Heart right ventricle (tissue), 16 donors: Measurements from ENCODE around the gene CHRD. TPM values are rescaled to one million over a fixed set of nuclear protein-coding genes. Genes with fewer than 3 reads are reported as not detected.

ENCODE experiments used
- ATAC-seq, 8 donors: fragments of 200-7000 bp; cut with Tn5 transposase; one replicate each; pipeline ENCODE4 v1.9.1; 2020; ENCODE audit warnings: mild to moderate bottlenecking in 8 of 8, moderate library complexity in 8 of 8, moderate number of reproducible peaks in 1 of 8
- DNase-seq, 2 donors: peaks; one replicate each; pipeline ENCODE4 v3.0.0-alpha.2; 2020
- H3K27ac ChIP-seq, 10 donors: fragments of 200-600 bp; sonication (generic) in 2 of 10; one replicate each; pipeline versions ENCODE4 v1.5.0 to v1.8.0; 2020 to 2022; ENCODE audit warnings: mild to moderate bottlenecking in 3 of 10
- H3K27me3 ChIP-seq, 7 donors: fragments of 200-600 bp; one replicate each; pipeline ENCODE4 v1.8.0; 2021 to 2022; ENCODE audit warnings: mild to moderate bottlenecking in 2 of 7
- H3K36me3 ChIP-seq, 9 donors: fragments of 200-600 bp; sonication (generic) in 1 of 9; one replicate each; pipeline versions ENCODE4 v1.5.0 to v1.8.0; 2020 to 2022; ENCODE audit warnings: mild to moderate bottlenecking in 2 of 9
- H3K4me1 ChIP-seq, 9 donors: fragments of 200-600 bp; sonication (generic) in 1 of 9; one replicate each; pipeline versions ENCODE4 v1.5.0 to v1.8.0; 2020 to 2022; ENCODE audit warnings: mild to moderate bottlenecking in 4 of 9
- H3K4me3 ChIP-seq, 10 donors: fragments of 200-600 bp; sonication (generic) in 2 of 10; one replicate each; pipeline versions ENCODE4 v1.5.0 to v1.8.0; 2020 to 2022; ENCODE audit warnings: mild to moderate bottlenecking in 7 of 10, moderate library complexity in 2 of 10
- H3K9me3 ChIP-seq, 11 donors: fragments of 200-600 bp in 10 of 11; sonication (generic) in 2 of 11; one replicate each; pipeline versions ENCODE4 v1.5.0 to v1.8.0; 2013 to 2022; ENCODE audit warnings: mild to moderate bottlenecking in 2 of 11, control low read depth in 1 of 11, moderate library complexity in 1 of 11
- WGBS, 2 donors: extraction: QIAGEN DNeasy Blood & Tissue Kit; methylation state at CpG; one replicate each; pipeline ENCODE4 v1.1.7; 2013; ENCODE audit warnings: inconsistent platforms in 1 of 2; 5-methylcytosine and 5-hydroxymethylcytosine counted together
- intact Hi-C, 10 donors: fragments of 100-400 bp; cut with DNase I; formaldehyde crosslinking; loops; one replicate each; pipeline versions ENCODE4 v1.11.1 to v1.14.2; 2022
- polyA plus RNA-seq, 2 donors: library from polyadenylated mRNA; stranded (reverse); fragments of 200-250 nt; gene quantifications; one replicate each; pipeline ENCODE4 v1.2.3, GENCODE V29; 2013
- total RNA-seq, 10 donors: library from RNA; stranded (reverse); fragmentation: NEBNext Ultra II Directional in 3 of 10; extraction: Animal tissue kit (Norgen Biotek cat#: 25700) in 3 of 10; gene quantifications; one replicate each; pipeline versions ENCODE4 v1.2.1 to v1.2.4, GENCODE V29; 2021 to 2023
- TF ChIP-seq, protein P1 (sequence below), 9 donors: fragments of 200-600 bp; sonication (generic) in 2 of 9; IDR thresholded peaks; one replicate each; pipeline versions ENCODE4 v1.5.0 to v1.8.0; 2021 to 2022; ENCODE audit warnings: antibody characterized with exemption in 9 of 9, mild to moderate bottlenecking in 5 of 9, moderate library complexity in 1 of 9
- donor health status: Arrhythmogenic right ventricular cardiomyopathy.
- donor health status: ischemic (EF 13 %, LVEDD 7.1; RV severe dilation, severe dysfunction).
- donor health status: healthy with polysubstance abuse.
- donor health status: DM: no; HTN: yes; CAD: no.
- donor health status: DM: no; HTN: no; CAD: no.
- donor health status: ischemic (EF 25% LVEDD 6.9; RV normal size, moderate dysfunction).
- donor health status: ischemic (EF 25% LVEDD 5.7; RV mildly dilated, moderate dysfunction).
- donor health status: healthy.
- donor health status: DM: yes; HTN: yes; CAD: no.
- donor health status: Ischemic cardiomyopathy.
- donor health status: ischemic (EF 35%, LVEDD 5.7; RV mildly dilated, moderate dysfunction).
- donor health status: nonischemic (EF 11% LVEDD 7.7; RV severe dilation, severe dysfunction).
- donor health status: DM: yes; HTN: yes; CAD: no.
- donor health status: PGD.
- donor health status: ischemic (EF 29% LVEDD 5.4; RV normal size, mild dysfunction).
- donor health status: nonischemic (EF 23%, LVEDD 6.1; RV moderate dilation, normal function).

The CHRD gene
- total and polyA plus RNA-seq, 12 donors, result 1.4 to 17.3 (median 3.9) TPM

DNA sequence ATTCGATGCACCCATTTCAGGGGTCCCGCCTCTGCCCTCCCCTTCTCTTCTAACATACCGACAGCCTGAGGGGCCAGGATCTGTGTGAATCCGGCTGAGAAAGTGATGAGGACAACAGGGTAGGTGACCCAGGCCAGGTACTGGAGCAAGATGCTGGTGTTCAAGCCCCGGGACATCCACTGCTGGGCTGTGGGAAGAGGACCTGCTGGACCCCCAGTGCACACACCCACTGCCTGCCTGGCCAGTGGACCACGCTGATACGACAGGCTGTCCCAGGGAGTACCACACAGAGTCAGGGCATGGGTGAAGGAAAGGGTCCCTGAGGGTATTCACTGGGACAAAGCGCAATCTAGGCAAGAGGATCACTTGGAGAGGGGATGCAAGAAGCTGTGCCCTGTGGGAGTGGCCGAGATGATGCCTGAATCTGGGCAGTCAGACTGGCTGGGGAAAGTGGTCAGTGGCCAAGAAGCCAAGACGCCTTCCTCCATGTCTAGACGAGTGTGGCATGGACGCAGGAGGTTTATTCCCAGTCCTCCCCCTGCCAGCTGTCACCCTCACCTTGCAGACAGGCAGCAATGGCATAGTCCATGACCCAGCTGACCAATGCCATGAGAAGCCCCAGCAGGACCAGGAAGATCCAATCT is 21.6 kb upstream of the CHRD start:
- intact Hi-C loops, result loop anchor here in 1 of 10 donors (10.0 kb wide), 1 partner anchor 53 kb away; no protein-coding TSS in a partner anchor
- no peak for ATAC-seq
- Histone ChIP-seq H3K27ac (no peak overlapping the region), H3K36me3 (peaks cover 0 to 31% (median 0%) of the 10 kb centered on the region in 9 donors), H3K4me1 (peaks cover 4 to 14% (median 11%) of the 10 kb centered on the region in 9 donors), H3K27me3 (no peaks in the 10 kb centered on the region), H3K4me3 (no peak overlapping the region), H3K9me3 (no peaks in the 10 kb centered on the region)
- WGBS, 2 donors, result 96 to 97% methylated on average over 12 of the region's 12 CpGs
- no peak for DNase-seq
- TF ChIP-seq, protein P1, sequence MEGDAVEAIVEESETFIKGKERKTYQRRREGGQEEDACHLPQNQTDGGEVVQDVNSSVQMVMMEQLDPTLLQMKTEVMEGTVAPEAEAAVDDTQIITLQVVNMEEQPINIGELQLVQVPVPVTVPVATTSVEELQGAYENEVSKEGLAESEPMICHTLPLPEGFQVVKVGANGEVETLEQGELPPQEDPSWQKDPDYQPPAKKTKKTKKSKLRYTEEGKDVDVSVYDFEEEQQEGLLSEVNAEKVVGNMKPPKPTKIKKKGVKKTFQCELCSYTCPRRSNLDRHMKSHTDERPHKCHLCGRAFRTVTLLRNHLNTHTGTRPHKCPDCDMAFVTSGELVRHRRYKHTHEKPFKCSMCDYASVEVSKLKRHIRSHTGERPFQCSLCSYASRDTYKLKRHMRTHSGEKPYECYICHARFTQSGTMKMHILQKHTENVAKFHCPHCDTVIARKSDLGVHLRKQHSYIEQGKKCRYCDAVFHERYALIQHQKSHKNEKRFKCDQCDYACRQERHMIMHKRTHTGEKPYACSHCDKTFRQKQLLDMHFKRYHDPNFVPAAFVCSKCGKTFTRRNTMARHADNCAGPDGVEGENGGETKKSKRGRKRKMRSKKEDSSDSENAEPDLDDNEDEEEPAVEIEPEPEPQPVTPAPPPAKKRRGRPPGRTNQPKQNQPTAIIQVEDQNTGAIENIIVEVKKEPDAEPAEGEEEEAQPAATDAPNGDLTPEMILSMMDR (IDR thresholded peaks at IDR 0.05), result no peak

DNA sequence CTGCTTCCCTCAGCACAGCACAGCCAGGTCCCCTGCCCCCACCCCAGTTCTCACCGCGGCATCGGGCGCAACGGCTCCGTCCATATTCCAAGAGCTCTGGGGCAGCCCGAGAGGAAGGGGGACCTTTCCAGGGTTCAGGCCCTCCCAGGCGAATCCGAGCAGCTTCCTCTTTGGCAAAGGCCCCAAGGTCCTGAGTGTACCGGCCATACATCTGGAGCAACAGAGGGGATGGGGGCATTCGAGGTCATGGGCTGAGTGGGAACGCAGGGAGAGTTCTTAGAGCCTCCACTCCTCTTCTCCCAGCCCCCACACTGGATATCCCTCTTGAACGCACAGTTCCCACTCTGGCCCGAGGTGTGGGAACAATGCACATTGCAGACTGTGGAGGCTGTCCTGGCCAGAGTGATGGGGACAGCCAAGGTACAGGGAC is 20.9 kb upstream of the CHRD start:
- Histone ChIP-seq H3K36me3 (peaks cover 0 to 31% (median 0%) of the 10 kb centered on the region in 9 donors), H3K4me1 (peaks cover 4 to 21% (median 14%) of the 10 kb centered on the region in 9 donors), H3K4me3 (no peak overlapping the region), H3K27me3 (no peaks in the 10 kb centered on the region), H3K27ac (no peak overlapping the region), H3K9me3 (no peaks in the 10 kb centered on the region)
- DNase-seq (no peak), ATAC-seq (no peak)
- TF ChIP-seq, protein P1 (IDR thresholded peaks at IDR 0.05), result no peak
- whole genome bisulfite sequencing, 2 donors, result 50 to 66% methylated on average over 14 of the region's 14 CpGs
- intact Hi-C loops, result loop anchor here in 1 of 10 donors (10.0 kb wide), 1 partner anchor 54 kb away; no protein-coding TSS in a partner anchor

DNA sequence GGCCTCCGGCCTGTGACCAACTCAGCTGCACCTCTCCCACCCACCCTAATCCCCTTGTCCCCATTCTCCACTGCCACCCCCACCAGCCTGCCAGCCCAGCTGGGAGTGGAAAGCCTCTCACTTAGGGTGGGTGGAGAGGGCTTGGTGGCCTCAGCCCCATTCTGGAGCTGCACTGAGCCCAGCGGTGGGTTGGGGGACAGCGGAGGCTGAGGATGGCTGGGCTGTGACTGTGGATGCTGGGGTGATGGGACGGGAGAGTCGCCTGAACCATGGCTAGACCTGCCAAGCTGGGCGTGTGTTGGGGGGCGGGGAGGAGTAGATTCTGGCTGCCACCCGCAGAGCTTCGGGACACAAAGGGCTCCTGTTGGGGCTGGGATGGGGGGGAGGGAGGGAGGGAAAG is 20.2 kb upstream of the CHRD start:
- H3K36me3 ChIP-seq, result peaks cover 0 to 34% (median 0%) of the 10 kb centered on the region in 9 donors
- no peaks in the 10 kb centered on the region for H3K27me3 ChIP-seq
- intact Hi-C loops, result loop anchor here in 3 of 10 donors (10.0 kb wide), 5 partner anchors 55 to 1575 kb away; partner anchors contain the start of genes MAGEF1 (in 1 of the 3) and TRA2B (in 1 of the 3)
- WGBS, 2 donors, result 76 to 80% methylated on average over 9 of the region's 9 CpGs
- H3K4me3 ChIP-seq, result no peak overlapping the region
- TF ChIP-seq, protein P1 (IDR thresholded peaks at IDR 0.05), result no peak
- H3K27ac ChIP-seq, result no peak overlapping the region
- DNase-seq (no peak), ATAC-seq (no peak)
- no peaks in the 10 kb centered on the region for H3K9me3 ChIP-seq
- H3K4me1 ChIP-seq, result peaks cover 4 to 27% (median 21%) of the 10 kb centered on the region in 9 donors

DNA sequence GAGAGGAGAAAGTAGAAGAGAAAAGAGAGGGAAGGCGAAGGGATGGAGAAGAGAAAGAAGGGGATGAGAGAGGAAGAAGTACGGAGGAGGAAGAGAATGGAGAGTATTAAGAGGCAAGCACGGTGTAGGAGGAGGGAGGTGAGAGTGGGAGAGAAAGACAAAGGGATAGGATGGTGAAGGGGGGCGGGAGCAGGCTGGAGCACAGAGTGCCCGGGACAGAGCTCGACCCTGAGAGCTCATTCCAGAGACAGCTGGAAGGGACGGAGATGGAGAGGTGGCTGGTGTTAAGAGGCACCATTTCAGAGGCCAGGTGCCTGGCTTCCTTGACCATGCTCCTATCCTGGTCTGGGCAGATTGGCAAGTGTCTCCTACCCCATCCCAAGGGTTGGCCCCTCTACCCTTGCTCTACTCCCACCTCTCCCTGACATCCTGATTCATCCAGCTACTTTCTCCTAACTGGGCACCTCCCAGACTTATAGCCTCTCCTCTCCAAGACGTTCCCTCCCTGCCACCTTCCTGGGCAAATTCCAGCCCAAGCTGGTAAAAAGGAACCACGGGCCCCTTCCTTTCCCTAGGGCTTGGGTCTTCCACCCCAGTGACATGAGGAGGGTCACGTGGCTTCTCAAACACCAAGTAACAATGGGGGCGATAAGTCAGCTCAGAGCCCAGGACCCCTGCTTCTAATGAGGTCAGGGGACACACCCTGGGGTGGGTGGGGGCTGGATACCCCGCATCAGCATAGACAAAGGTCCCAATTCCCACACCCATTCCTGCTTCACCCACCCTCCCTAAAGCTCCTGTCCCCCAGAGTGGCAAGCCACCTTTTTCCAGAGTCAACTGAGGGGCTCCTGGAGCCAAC is 19.6 kb upstream of the CHRD start:
- H3K9me3 ChIP-seq, result no peaks in the 10 kb centered on the region
- no peak for DNase-seq
- WGBS, 2 donors, result 72 to 74% methylated on average over 12 of the region's 12 CpGs
- TF ChIP-seq, protein P1 (IDR thresholded peaks at IDR 0.05), result no peak
- peak overlapping the region in 2 of 10 donors; percentile 94 to 99 for H3K27ac ChIP-seq
- H3K36me3 ChIP-seq, result peaks cover 0 to 36% (median 0%) of the 10 kb centered on the region in 9 donors
- intact Hi-C loops, result loop anchor here in 3 of 10 donors (10.0 kb wide), 4 partner anchors 155 to 1575 kb away; partner anchors contain the start of genes MAGEF1 (in 1 of the 3) and TRA2B (in 1 of the 3)
- H3K4me1 ChIP-seq, result peaks cover 4 to 31% (median 22%) of the 10 kb centered on the region in 9 donors
- H3K4me3 ChIP-seq, result peak overlapping the region in 9 of 10 donors; percentile 79 to 97 (median 93)
- no peaks in the 10 kb centered on the region for H3K27me3 ChIP-seq
- no peak for ATAC-seq
